T-helper 9 cell (primary cell): ENCODE results near the gene SLC66A3.

Experiments
- DNase-seq: peaks from one replicate; pipeline ENCODE4 v3.0.0-alpha.2; 2020

The SLC66A3 gene

GRCh38 chr2:11140492-11140891 is 14.8 kb upstream of the SLC66A3 start:
- no peak for DNase-seq

- no peak for DNase-seq
These were observed 13.9 kb upstream of the SLC66A3 start for GRCh38 chr2:11141319-11141718.

GRCh38 chr2:11142330-11142729 is 12.9 kb upstream of the SLC66A3 start:
- DNase-seq, result no peak

- no peak for DNase-seq
These were observed 12.3 kb upstream of the SLC66A3 start for GRCh38 chr2:11142987-11143386.

GRCh38 chr2:11144077-11144737 is 11.1 kb upstream of the SLC66A3 start:
- no peak for DNase-seq

GRCh38 chr2:11144738-11145079 is 10.6 kb upstream of the SLC66A3 start:
- no peak for DNase-seq

- no peak for DNase-seq
These were observed 9.9 kb upstream of the SLC66A3 start for GRCh38 chr2:11145350-11145749.

GRCh38 chr2:11146076-11146475 is 9.2 kb upstream of the SLC66A3 start:
- DNase-seq, result no peak

- DNase-seq, result no peak
These were observed 8.0 kb upstream of the SLC66A3 start for GRCh38 chr2:11147263-11147662.

- no peak for DNase-seq
These were observed 2.7 kb upstream of the SLC66A3 start for GRCh38 chr2:11152591-11152990.

- DNase-seq, result no peak
These were observed 998 bp upstream of the SLC66A3 start for GRCh38 chr2:11154016-11154922.

- peak; percentile 99 for DNase-seq
These were observed 315 bp upstream of the SLC66A3 start for GRCh38 chr2:11154923-11155380.

GRCh38 chr2:11156396-11157075 is 1.3 kb downstream of the SLC66A3 start:
- DNase-seq, result no peak

GRCh38 chr2:11157296-11157695 is 2.0 kb downstream of the SLC66A3 start:
- no peak for DNase-seq

GRCh38 chr2:11157731-11158130 is 2.5 kb downstream of the SLC66A3 start:
- DNase-seq, result no peak

GRCh38 chr2:11158916-11159573 is 3.8 kb downstream of the SLC66A3 start:
- no peak for DNase-seq

GRCh38 chr2:11159574-11160170 is 4.4 kb downstream of the SLC66A3 start:
- no peak for DNase-seq

GRCh38 chr2:11160256-11160655 is 5.0 kb downstream of the SLC66A3 start:
- DNase-seq, result no peak

GRCh38 chr2:11160731-11161455 is 5.6 kb downstream of the SLC66A3 start:
- no peak for DNase-seq

- DNase-seq, result no peak
These were observed 6.5 kb downstream of the SLC66A3 start for GRCh38 chr2:11161747-11162146.

- no peak for DNase-seq
These were observed 8.4 kb downstream of the SLC66A3 start for GRCh38 chr2:11163439-11164317.
